GM12875 (cell line): ENCODE data around the gene MAST3.
"Not testable (repeated sequence)": the region's sequence is repeated elsewhere in the genome, so short reads cannot be mapped to it uniquely, and the experiment has no call there.

Source experiments
- H3K4me3 ChIP-seq: one replicate; pipeline ENCODE4 v1.5.1; 2011; ENCODE audit warnings: low read depth, low read length, control low read depth
- CTCF ChIP-seq: IDR thresholded peaks from 2 replicates; pipeline ENCODE4 v1.5.1; 2011; ENCODE audit warnings: low read depth, mild to moderate bottlenecking, control low read depth, inconsistent platforms, low read length, moderate library complexity, borderline replicate concordance; ENCODE audit not compliant: insufficient read depth

Gene MAST3

GRCh38 chr19:18158467-18158866 lies 60.9 kb downstream of the MAST3 start:
- TF ChIP-seq CTCF: no peak
- no peak overlapping the region for H3K4me3 ChIP-seq

GRCh38 chr19:18159059-18159616 lies 61.6 kb downstream of the MAST3 start:
- H3K4me3 ChIP-seq: not testable (repeated sequence)

- H3K4me3 ChIP-seq: no peak overlapping the region
- TF ChIP-seq CTCF: no peak
These were observed 62.2 kb downstream of the MAST3 start for GRCh38 chr19:18159810-18160209.

GRCh38 chr19:18160493-18160970 lies 63.0 kb downstream of the MAST3 start:
- TF ChIP-seq CTCF: no peak

DNA sequence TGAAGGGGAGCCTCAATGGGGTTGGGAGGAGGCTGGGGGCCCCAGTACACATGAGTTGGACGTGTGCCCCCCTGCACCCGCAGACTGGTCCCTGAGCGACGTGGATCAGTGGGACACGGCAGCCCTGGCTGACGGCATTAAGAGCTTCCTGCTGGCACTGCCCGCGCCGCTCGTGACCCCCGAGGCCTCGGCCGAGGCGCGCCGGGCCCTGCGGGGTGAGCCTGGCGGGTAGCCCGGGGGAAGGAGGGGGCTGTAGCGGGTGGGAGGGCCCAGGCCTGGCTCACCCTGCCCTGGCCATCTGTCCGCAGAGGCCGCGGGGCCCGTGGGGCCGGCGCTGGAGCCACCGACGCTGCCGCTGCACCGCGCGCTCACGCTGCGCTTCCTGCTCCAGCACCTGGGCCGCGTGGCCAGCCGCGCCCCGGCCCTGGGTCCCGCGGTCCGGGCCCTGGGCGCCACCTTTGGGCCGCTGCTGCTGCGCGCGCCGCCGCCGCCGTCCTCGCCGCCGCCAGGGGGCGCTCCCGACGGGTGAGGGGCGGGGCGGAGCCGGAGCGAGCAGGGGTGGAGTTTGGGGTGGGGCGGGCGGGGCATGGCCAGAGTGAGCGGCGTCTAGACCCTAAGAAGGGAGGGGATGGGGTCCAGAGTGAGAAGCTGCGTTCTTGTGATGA lies 63.5 kb downstream of the MAST3 start:
- H3K4me3 ChIP-seq: peak overlapping the region; percentile 52
- TF ChIP-seq CTCF: peak; percentile 76

More at GRCh38 chr19:18160493-18160970, 63.0 kb downstream of the MAST3 start:
- H3K4me3 ChIP-seq: peak overlapping the region; percentile 52

DNA sequence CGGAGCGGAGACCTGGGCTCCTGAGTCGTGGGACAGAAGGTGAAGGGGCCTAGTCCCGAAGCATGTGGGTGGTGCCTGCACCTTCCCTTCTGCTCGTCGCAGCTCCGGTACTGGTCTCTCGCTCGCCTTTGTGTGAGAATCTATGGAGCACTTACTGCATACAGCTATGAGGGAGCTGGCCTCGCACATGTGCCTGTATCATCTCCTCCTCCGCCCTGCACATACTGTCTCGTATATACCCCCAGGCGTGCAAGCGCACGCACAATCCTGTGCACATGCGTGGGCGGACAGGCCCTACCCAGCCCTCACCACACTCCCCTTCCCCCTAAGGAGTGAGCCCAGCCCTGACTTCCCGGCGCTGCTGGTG lies 64.0 kb downstream of the MAST3 start:
- H3K4me3 ChIP-seq: no peak overlapping the region
- TF ChIP-seq CTCF: no peak

DNA sequence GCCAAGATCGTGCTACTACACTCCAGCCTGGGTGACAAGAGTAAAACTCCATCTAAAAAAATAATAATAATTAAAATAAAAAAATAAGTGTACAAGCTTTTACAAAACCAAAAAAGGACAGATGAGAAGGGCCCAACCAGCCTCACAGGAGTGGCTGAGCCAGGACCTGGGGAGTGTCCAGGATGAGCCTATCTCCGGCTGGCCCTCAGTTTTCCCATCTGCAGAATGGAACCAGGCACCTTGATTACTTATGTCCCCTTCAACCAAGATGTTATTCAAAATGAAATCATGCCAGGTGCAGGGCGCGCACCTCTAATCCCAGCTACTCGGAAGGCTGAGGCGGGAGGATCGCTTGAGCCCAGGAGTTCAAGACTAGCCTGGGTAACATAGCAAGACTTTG lies 66.5 kb downstream of the MAST3 start:
- no peak overlapping the region for H3K4me3 ChIP-seq
- TF ChIP-seq CTCF: no peak
